A204.1 (cell line): Measurements from ENCODE around the gene IKZF2.

ENCODE experiments used
- FAIRE-seq: peaks from 2 replicates; lab custom pipeline; 2012; peaks lifted over from hg19 to GRCh38; lab: Jason Lieb, UNC

IKZF2 gene

GRCh38 chr2:213152065-213152794, 818 bp upstream of the IKZF2 start:
- no peak for FAIRE-seq

DNA sequence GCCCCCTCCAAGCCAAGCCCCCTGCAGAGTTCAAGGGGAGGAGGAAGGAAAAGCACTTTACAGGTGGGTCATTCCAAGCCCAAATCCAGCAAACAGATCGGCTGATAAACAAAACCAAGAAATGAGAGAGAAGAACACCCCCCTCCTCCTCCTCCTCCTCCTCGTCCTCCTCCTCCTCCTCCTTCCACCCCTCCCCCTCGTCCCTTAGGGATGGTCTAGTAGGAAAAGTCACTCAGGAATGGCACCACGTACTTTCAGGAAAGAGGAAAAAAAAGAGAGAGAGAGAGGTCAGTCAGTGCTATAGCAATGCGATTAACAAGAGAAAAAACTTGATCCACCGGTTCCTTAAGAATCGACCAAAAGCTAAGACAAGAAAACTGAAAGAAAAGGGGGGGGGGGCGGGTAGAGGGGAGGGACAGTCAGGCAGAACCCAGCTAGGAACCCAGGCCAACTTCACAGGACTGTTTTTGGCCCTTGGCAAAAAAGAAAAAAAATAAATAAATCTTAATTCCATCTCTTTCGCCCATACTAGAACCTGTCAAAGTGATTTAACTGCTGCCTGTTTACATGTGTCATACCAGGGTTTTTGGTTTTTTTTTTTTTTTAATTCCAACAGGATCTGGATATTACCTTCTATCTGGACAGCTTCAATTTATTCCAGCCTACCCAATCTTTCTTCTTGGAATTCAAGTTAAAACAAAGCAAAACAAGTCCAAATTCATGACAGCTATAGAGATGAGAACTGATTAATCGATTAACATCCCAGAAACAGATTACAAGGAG, 906 bp downstream of the IKZF2 start:
- no peak for FAIRE-seq

DNA sequence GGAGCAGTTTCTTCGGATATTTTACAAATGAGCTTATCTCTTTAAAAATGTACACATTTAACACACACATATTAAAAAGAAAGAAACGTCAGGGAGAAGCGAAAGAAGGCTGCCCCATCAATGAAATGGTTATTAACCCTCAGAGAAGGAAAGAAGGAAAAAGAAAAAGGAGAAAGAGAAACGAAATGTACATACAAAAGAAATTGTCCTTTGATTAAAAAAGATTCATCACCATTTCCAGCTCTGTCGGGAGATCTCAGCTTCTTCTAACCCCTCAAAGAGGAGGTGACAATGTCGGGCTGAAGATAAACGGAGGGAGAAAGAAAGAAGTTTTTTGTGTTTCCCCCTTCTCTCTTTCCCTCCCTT, 1.5 kb downstream of the IKZF2 start:
- FAIRE-seq: no peak

DNA sequence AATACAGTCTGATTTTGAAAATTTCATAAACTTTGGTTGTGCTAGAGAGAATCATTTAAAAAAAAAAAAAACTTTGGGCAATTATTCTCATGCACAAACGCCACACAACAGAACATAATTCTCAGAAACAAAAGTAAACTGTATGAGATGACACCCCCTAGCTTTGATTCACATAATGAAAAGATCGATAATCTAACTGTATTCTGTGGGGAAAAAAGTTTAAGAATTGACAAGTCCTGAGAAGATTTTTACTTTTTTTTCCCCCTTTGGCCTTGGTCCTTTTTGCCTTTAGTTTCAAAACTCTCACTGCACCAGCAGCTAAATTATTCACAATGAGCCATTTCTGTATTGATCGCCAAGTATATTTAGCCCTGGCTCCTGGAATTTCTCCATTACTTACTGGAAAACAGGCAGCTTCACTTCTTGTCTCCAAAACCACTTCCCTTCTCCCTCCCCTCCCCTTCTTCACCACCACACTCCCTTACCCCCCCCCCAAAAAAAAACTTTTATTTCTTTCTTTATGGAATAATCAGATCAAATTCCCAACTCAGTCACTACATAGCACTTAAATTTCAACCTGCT, 2.0 kb downstream of the IKZF2 start:
- FAIRE-seq: no peak

DNA sequence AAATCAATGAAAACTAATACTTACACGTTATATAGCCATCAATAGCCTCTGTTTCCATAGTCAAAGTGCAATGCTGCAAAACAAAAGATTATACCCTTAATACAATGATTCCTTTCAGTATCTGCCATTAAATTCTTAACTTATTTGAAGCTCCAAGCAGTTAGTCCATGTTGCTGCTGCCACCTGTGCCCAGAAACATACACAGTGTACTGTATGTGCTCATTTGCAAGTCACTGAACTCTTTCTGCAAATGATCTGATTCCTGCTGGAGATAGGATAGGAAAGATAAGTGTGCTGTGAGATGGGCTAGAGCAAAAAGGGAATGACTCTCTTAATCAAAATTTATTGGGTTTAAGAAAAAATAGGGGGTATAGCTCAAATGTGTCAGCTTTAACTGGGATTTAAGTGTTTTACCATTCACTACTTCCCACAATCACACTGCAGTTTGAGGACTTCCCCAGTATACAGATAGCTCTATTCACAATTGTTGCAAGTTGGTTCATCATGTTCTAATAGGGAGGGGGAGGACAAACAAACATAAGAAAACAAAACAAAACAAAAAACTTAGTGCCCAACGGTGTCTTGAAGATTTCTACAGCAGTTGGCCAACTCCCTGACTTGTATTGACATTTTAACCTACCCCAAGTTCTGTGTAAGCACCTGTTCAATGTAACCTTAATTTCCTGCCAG, 2.7 kb downstream of the IKZF2 start:
- no peak for FAIRE-seq

- no peak for FAIRE-seq
These were observed 3.9 kb downstream of the IKZF2 start for GRCh38 chr2:213147538-213147937.

GRCh38 chr2:213145715-213146242, 5.6 kb downstream of the IKZF2 start:
- FAIRE-seq: no peak

DNA sequence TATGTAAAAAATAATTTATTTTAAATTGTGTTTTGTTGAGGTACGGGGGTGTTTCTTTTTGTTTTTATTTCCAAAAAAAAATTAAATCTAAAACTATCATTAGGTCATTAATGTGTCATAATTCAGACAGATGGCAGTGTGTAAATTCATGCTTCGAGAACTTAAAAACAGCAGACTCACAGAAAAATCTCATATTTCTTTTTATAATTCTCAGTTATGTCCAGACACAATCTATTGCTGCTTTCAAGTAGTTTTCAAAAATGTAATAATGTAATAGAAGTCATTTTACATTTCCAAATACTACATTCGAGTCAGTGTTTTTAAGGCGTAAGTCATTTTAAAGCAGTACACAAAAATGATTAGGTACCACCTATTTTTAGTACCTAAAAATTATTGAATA, 14.3 kb downstream of the IKZF2 start:
- FAIRE-seq: no peak

GRCh38 chr2:213129311-213129710, 22.1 kb downstream of the IKZF2 start:
- no peak for FAIRE-seq

DNA sequence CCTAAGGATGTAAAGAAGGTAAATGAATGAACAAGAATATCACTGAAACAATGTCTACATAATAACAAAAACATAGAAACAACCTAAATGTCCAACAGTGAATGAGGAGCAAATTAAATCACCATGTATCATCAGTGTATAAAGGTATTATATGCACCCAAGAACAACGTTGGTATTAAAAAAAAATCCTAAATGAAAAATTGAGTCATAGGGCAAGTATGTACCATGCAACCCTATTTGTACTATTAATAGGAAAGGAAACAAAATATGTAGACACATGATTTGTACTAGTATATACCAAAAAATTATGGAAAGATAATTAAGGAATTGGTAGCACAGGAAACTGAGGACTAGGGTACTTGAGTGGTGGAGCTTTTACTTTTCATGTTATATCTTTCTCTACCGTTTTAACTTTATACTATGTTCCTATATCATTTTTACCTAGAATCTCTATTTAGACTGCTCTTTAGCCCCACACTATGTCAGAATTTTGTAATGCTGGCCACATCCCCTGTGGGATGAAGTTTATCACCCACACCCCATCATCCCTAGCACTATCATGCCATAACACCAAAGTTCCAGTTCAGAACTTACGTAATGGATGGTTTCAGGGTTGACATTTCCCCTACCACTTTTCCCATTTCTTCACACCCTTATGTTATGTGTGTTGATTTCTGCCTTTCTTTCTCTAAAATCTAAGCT, 25.6 kb downstream of the IKZF2 start:
- FAIRE-seq: no peak

DNA sequence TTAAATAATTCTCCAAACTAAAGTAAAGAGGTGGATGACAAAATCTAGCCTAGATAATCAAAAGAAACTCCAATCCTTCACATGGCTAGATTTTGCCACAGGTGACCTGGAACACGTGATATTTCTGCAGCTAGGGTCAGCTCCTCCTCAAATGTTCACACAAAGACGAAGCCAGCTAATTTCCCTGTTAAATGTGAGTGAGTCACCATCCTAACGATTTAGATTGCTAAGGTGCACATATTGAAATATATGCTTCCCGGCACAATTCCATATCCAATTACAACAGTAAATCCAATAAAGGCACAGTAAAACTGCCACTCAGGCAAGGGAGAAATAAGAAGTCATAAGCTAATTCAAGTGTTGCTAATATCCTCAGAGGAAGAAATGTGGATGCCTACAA, 28.7 kb downstream of the IKZF2 start:
- no peak for FAIRE-seq

- no peak for FAIRE-seq
These were observed 29.7 kb downstream of the IKZF2 start for GRCh38 chr2:213121690-213122089.

GRCh38 chr2:213119061-213119809, 32.2 kb downstream of the IKZF2 start:
- no peak for FAIRE-seq

DNA sequence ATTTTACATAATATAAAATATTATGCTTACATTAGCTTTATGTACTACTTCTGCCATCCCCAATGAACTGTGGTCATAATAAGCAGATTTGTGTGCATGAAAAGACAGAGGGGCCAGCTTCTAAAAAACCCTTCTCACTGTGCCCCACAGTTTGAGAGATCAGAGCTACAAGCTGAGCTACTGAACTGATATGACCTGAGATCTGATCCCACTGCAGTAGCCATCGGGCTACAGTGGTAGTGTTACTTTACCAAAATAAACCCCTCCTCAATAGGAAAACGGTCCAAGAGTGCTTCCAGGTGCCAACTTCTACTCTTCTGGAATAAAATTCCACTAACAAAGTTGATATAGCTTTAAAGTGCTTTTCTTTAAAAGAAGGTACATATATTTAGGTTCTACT, 43.1 kb downstream of the IKZF2 start:
- no peak for FAIRE-seq

- FAIRE-seq: no peak
These were observed 43.7 kb downstream of the IKZF2 start for GRCh38 chr2:213107728-213108127.

DNA sequence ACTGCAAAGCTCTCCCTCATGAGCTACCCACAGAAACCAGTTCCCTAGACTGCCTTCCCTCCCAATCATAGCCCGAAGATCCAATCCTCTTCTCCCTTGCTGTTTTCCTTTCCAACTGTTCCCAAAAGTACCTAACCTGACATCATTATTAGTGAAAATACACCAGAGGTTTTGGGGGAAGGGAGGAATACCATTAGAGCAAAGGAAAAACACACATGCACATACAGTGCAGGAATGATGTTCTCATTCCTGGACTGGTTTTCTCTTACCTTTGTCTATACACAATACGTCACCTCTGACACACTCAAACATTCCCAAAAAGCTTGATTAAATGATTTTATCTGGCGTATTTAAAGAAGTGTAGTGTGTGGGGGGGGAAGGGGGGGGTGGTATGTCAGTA, 46.2 kb downstream of the IKZF2 start:
- FAIRE-seq: no peak

DNA sequence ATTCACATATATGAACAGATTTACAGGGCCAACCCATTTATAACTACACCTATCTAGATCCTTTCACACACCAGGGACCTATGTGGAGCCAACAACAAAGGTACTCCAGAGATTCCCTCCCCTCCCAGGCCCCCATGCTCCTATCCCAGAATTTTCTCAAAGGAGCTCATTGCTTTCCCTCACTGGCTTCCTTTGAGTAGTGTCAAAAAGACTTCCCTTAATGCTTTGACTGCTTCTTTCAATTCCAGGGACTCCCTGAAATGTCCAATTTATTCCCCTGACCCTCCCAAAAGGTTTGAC, 46.6 kb downstream of the IKZF2 start:
- no peak for FAIRE-seq

GRCh38 chr2:213104092-213104902, 47.1 kb downstream of the IKZF2 start:
- FAIRE-seq: no peak

DNA sequence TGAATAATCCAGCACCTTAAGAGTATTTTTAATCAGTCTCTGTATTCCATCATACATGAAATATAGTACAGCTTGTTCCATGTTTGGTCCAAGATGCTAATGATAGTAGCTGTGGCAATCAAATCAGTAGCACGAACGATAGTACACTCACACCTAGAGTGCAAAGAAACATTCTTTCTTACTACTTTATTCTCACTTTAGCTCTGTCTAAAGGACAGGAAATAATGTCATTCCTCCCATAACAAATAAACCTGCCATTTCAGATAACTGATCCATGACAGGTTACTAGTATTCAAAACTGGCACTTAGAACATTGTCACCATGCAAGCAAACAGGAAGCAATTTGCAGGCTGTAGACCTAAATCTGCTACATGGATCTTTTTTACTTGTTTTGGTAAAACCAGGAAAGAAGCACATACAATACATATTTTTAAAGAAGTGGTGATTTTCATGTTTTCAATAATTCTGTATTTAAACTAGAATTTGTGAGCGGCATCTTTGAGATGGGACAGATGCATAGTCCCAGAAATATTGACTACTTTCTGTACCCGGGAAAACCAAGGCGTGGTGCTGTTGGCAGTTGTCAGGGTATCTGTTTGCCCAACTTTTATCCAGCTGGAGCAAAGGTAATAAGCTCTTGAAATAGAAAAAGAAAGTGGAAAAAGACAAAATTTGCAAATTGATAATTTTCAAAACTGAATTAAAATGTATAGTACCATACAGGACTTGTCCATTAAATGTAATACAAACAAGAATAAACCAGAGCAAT, 49.5 kb downstream of the IKZF2 start:
- no peak for FAIRE-seq

DNA sequence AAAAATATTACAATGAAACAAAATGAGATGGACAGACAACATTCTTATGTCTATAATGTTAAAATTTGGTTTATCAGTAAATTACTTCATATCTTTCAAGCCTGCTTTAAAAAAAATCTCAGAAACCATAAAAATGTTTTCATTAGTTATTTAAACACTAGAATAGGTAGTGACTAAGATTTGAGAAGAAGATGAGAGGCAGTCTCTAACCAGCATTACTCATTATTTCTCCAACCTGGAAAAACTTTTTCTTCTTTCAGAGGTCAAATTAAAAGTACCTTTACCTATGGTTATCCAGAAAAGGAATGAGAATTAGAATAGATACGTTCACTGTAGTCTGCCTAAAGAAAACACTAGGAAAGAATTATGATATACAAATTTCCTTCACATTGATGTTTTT, 50.3 kb downstream of the IKZF2 start:
- FAIRE-seq: no peak
